Measurements from ENCODE around the gene IL18RAP.

Gene IL18RAP

GRCh38 chr2:102434655-102435381 lies 11.9 kb downstream of the IL18RAP start:
- H3K79me1 ChIP-seq (ENCODE audit: low read depth, low read length), result no peaks in the 10 kb centered on the region
- H3K27ac ChIP-seq (replicated peaks; ENCODE audit: low read length), result no peak overlapping the region
- no peak overlapping the region for H3K4me3 ChIP-seq (ENCODE audit: low read length in 2 of 2)
- H3K14ac ChIP-seq (ENCODE audit: low read length), result no peak overlapping the region
- WGBS, 2 donors (ENCODE audit: extremely low coverage in 2 of 2, insufficient read length in 2 of 2, insufficient replicate concordance in 1 of 2), result no CpG with 5 or more reads among the region's 2 CpGs
- DNase-seq (ENCODE audit: low spot score), result no peak
- H3K4me2 ChIP-seq (ENCODE audit: insufficient read depth, low read length, poor library complexity, severe bottlenecking), result no peak overlapping the region
- H2BK5ac ChIP-seq (ENCODE audit: low read length), result no peak overlapping the region
- no peaks in the 10 kb centered on the region for H3K4me1 ChIP-seq (ENCODE audit: control insufficient read depth in 2 of 2, insufficient read depth in 1 of 2, low read depth in 1 of 2, low read length in 2 of 2)
- no peak overlapping the region for H2BK12ac ChIP-seq (ENCODE audit: low read length)
- no peak overlapping the region for H3K23ac ChIP-seq (ENCODE audit: low read depth, low read length, poor library complexity)
- H3K9me3 ChIP-seq (replicated peaks in 1 of 2; ENCODE audit: control insufficient read depth in 2 of 2, insufficient read depth in 1 of 2, low read depth in 1 of 2, low read length in 2 of 2), result no peaks in the 10 kb centered on the region
- H3K27me3 ChIP-seq (ENCODE audit: control insufficient read depth in 3 of 3, insufficient read depth in 3 of 3, low read depth in 1 of 3, low read length in 3 of 3), result no peaks in the 10 kb centered on the region
- H2BK120ac ChIP-seq (ENCODE audit: low read depth, low read length), result no peak overlapping the region
- no peak overlapping the region for H2AFZ ChIP-seq (ENCODE audit: low read length)
- H2AK5ac ChIP-seq (ENCODE audit: low read depth, low read length), result no peak overlapping the region
- H4K91ac ChIP-seq (ENCODE audit: low read depth, low read length, poor library complexity), result no peak overlapping the region
- no peak overlapping the region for H3K9ac ChIP-seq (ENCODE audit: low read depth, low read length, poor library complexity)
- no peak overlapping the region for H2BK15ac ChIP-seq (ENCODE audit: low read length)
- H4K8ac ChIP-seq (ENCODE audit: low read depth, low read length), result no peak overlapping the region
- no peaks in the 10 kb centered on the region for H3K36me3 ChIP-seq (replicated peaks in 1 of 2; ENCODE audit: control insufficient read depth in 2 of 2, insufficient read depth in 2 of 2, low read length in 2 of 2)
- no peak overlapping the region for H3K4ac ChIP-seq (ENCODE audit: low read length)
- H3K18ac ChIP-seq (ENCODE audit: low read length), result no peak overlapping the region

DNA sequence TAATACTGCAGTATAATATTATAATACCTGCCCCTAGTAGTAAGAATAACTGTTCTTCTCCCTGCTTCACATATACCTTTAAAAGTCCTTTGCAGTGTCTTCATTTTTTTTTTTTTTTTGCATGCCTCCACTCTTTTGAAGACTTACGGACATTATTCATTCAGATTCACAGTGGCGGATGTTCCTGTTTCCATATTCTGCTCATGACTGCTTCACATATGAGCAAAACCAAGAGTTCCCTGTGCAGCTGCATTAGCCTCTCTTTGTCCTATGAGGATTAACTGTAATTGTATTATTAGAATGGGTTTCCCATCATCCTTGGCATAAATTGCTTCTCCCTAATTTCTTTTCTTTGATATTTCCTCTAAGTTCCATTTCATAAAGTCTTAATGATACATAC lies 12.8 kb downstream of the IL18RAP start:
- Histone ChIP-seq H3K9me3 (replicated peaks in 1 of 2; ENCODE audit: control insufficient read depth in 2 of 2, insufficient read depth in 1 of 2, low read depth in 1 of 2, low read length in 2 of 2) (no peaks in the 10 kb centered on the region), H3K4ac (ENCODE audit: low read length) (no peak overlapping the region), H3K23ac (ENCODE audit: low read depth, low read length, poor library complexity) (no peak overlapping the region), H2BK5ac (ENCODE audit: low read length) (no peak overlapping the region), H2BK15ac (ENCODE audit: low read length) (no peak overlapping the region), H3K27me3 (ENCODE audit: control insufficient read depth in 3 of 3, insufficient read depth in 3 of 3, low read depth in 1 of 3, low read length in 3 of 3) (no peaks in the 10 kb centered on the region), H3K79me1 (ENCODE audit: low read depth, low read length) (no peaks in the 10 kb centered on the region), H3K9ac (ENCODE audit: low read depth, low read length, poor library complexity) (no peak overlapping the region), H3K4me3 (ENCODE audit: low read length in 2 of 2) (no peak overlapping the region), H4K8ac (ENCODE audit: low read depth, low read length) (no peak overlapping the region), H4K91ac (ENCODE audit: low read depth, low read length, poor library complexity) (no peak overlapping the region), H3K27ac (replicated peaks; ENCODE audit: low read length) (no peak overlapping the region), H3K4me2 (ENCODE audit: insufficient read depth, low read length, poor library complexity, severe bottlenecking) (no peak overlapping the region), H3K36me3 (replicated peaks in 1 of 2; ENCODE audit: control insufficient read depth in 2 of 2, insufficient read depth in 2 of 2, low read length in 2 of 2) (no peaks in the 10 kb centered on the region), H2AFZ (ENCODE audit: low read length) (no peak overlapping the region), H2AK5ac (ENCODE audit: low read depth, low read length) (no peak overlapping the region), H3K4me1 (ENCODE audit: control insufficient read depth in 2 of 2, insufficient read depth in 1 of 2, low read depth in 1 of 2, low read length in 2 of 2) (no peaks in the 10 kb centered on the region), H2BK120ac (ENCODE audit: low read depth, low read length) (no peak overlapping the region), H3K14ac (ENCODE audit: low read length) (no peak overlapping the region), H2BK12ac (ENCODE audit: low read length) (no peak overlapping the region), H3K18ac (ENCODE audit: low read length) (no peak overlapping the region)
- DNase-seq (ENCODE audit: low spot score), result no peak
- no CpG with 5 or more reads among the region's 2 CpGs for WGBS, 2 donors (ENCODE audit: extremely low coverage in 2 of 2, insufficient read length in 2 of 2, insufficient replicate concordance in 1 of 2)

DNA sequence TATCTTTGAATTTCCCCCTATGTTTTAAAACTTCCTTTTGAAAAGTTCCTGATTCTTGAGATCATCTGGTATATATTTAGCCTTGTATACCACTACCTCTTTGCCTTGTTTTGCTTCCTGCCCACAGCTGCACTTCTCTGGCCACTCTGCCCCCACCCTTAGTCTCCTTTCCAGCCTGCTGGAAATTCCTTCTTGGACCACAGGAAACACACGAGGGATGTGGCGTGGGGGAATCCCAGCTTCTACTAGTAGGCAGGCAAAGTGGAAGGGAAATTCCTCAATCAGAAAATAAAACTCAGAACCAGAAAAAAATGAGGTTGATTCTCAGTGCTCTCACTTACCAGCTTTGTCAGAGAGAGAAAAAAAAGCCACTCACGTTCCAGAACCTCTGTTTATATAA lies 13.4 kb downstream of the IL18RAP start:
- Histone ChIP-seq H2BK12ac (ENCODE audit: low read length) (no peak overlapping the region), H2AFZ (ENCODE audit: low read length) (no peak overlapping the region), H2BK120ac (ENCODE audit: low read depth, low read length) (no peak overlapping the region), H3K36me3 (replicated peaks in 1 of 2; ENCODE audit: control insufficient read depth in 2 of 2, insufficient read depth in 2 of 2, low read length in 2 of 2) (no peaks in the 10 kb centered on the region), H3K4ac (ENCODE audit: low read length) (no peak overlapping the region), H3K4me1 (ENCODE audit: control insufficient read depth in 2 of 2, insufficient read depth in 1 of 2, low read depth in 1 of 2, low read length in 2 of 2) (no peaks in the 10 kb centered on the region), H3K14ac (ENCODE audit: low read length) (no peak overlapping the region), H2AK5ac (ENCODE audit: low read depth, low read length) (no peak overlapping the region), H2BK15ac (ENCODE audit: low read length) (no peak overlapping the region), H3K9me3 (replicated peaks in 1 of 2; ENCODE audit: control insufficient read depth in 2 of 2, insufficient read depth in 1 of 2, low read depth in 1 of 2, low read length in 2 of 2) (no peaks in the 10 kb centered on the region), H4K91ac (ENCODE audit: low read depth, low read length, poor library complexity) (no peak overlapping the region), H4K8ac (ENCODE audit: low read depth, low read length) (no peak overlapping the region), H3K79me1 (ENCODE audit: low read depth, low read length) (no peaks in the 10 kb centered on the region), H3K27me3 (ENCODE audit: control insufficient read depth in 3 of 3, insufficient read depth in 3 of 3, low read depth in 1 of 3, low read length in 3 of 3) (no peaks in the 10 kb centered on the region), H2BK5ac (ENCODE audit: low read length) (no peak overlapping the region), H3K4me2 (ENCODE audit: insufficient read depth, low read length, poor library complexity, severe bottlenecking) (no peak overlapping the region), H3K23ac (ENCODE audit: low read depth, low read length, poor library complexity) (no peak overlapping the region), H3K4me3 (ENCODE audit: low read length in 2 of 2) (no peak overlapping the region), H3K9ac (ENCODE audit: low read depth, low read length, poor library complexity) (no peak overlapping the region), H3K27ac (replicated peaks; ENCODE audit: low read length) (no peak overlapping the region), H3K18ac (ENCODE audit: low read length) (no peak overlapping the region)
- no peak for DNase-seq (ENCODE audit: low spot score)
- WGBS, 2 donors (ENCODE audit: extremely low coverage in 2 of 2, insufficient read length in 2 of 2, insufficient replicate concordance in 1 of 2), result no CpG with 5 or more reads among the region's 3 CpGs

DNA sequence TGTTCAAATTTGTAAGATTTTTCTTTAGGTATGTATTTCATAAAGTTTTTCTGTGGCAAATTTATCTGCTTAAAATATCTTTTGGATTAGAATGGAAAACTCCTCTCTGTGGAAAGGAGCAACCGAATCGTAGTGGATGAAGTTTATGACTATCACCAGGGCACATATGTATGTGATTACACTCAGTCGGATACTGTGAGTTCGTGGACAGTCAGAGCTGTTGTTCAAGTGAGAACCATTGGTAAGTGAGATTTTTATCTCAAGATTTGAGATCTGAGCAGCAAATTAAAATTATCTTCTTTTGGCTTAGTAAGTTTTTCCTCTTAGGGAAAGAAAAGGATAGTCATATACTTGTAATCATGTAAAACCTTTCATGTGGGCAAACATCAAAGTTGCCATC lies 14.2 kb downstream of the IL18RAP start:
- no peaks in the 10 kb centered on the region for H3K4me1 ChIP-seq (ENCODE audit: control insufficient read depth in 2 of 2, insufficient read depth in 1 of 2, low read depth in 1 of 2, low read length in 2 of 2)
- no peak for DNase-seq (ENCODE audit: low spot score)
- no peak overlapping the region for H3K14ac ChIP-seq (ENCODE audit: low read length)
- no peak overlapping the region for H3K4me2 ChIP-seq (ENCODE audit: insufficient read depth, low read length, poor library complexity, severe bottlenecking)
- no peak overlapping the region for H3K23ac ChIP-seq (ENCODE audit: low read depth, low read length, poor library complexity)
- no peaks in the 10 kb centered on the region for H3K9me3 ChIP-seq (replicated peaks in 1 of 2; ENCODE audit: control insufficient read depth in 2 of 2, insufficient read depth in 1 of 2, low read depth in 1 of 2, low read length in 2 of 2)
- H3K79me1 ChIP-seq (ENCODE audit: low read depth, low read length), result no peaks in the 10 kb centered on the region
- no peak overlapping the region for H2AFZ ChIP-seq (ENCODE audit: low read length)
- no peak overlapping the region for H2BK15ac ChIP-seq (ENCODE audit: low read length)
- no peak overlapping the region for H3K9ac ChIP-seq (ENCODE audit: low read depth, low read length, poor library complexity)
- no peak overlapping the region for H3K27ac ChIP-seq (replicated peaks; ENCODE audit: low read length)
- H3K4me3 ChIP-seq (ENCODE audit: low read length in 2 of 2), result no peak overlapping the region
- no peak overlapping the region for H2BK5ac ChIP-seq (ENCODE audit: low read length)
- H3K4ac ChIP-seq (ENCODE audit: low read length), result no peak overlapping the region
- no peak overlapping the region for H4K91ac ChIP-seq (ENCODE audit: low read depth, low read length, poor library complexity)
- no peak overlapping the region for H2BK120ac ChIP-seq (ENCODE audit: low read depth, low read length)
- H3K18ac ChIP-seq (ENCODE audit: low read length), result no peak overlapping the region
- no peak overlapping the region for H2AK5ac ChIP-seq (ENCODE audit: low read depth, low read length)
- WGBS, 2 donors (ENCODE audit: extremely low coverage in 2 of 2, insufficient read length in 2 of 2, insufficient replicate concordance in 1 of 2), result no CpG with 5 or more reads among the region's 4 CpGs
- H4K8ac ChIP-seq (ENCODE audit: low read depth, low read length), result no peak overlapping the region
- no peaks in the 10 kb centered on the region for H3K36me3 ChIP-seq (replicated peaks in 1 of 2; ENCODE audit: control insufficient read depth in 2 of 2, insufficient read depth in 2 of 2, low read length in 2 of 2)
- H2BK12ac ChIP-seq (ENCODE audit: low read length), result no peak overlapping the region
- no peaks in the 10 kb centered on the region for H3K27me3 ChIP-seq (ENCODE audit: control insufficient read depth in 3 of 3, insufficient read depth in 3 of 3, low read depth in 1 of 3, low read length in 3 of 3)

Measured in neuronal stem cell (in vitro differentiated cells).